ENCODE data around the gene GNPNAT1. TPM values are rescaled to one million over a fixed set of nuclear protein-coding genes. Genes with fewer than 3 reads are reported as not detected.

Gene GNPNAT1
- total RNA-seq, 1 donor: 35.5 TPM

- no peaks in the 10 kb centered on the region for H4K20me1 ChIP-seq (ENCODE audit: insufficient read depth, low read length)
- H3K4me1 ChIP-seq (ENCODE audit: insufficient read depth, low read length): no peaks in the 10 kb centered on the region
- no peak overlapping the region for H3K4me3 ChIP-seq (ENCODE audit: insufficient read depth, low read length)
- no peak overlapping the region for H3K4me2 ChIP-seq (ENCODE audit: insufficient read depth, low read length)
- H3K27me3 ChIP-seq (ENCODE audit: insufficient read depth, low read length): no peaks in the 10 kb centered on the region
- H2AFZ ChIP-seq (ENCODE audit: low read length): no peak overlapping the region
- peaks cover 47% of the 10 kb centered on the region for H3K36me3 ChIP-seq (ENCODE audit: insufficient read depth, low read length)
- peaks cover 52% of the 10 kb centered on the region for H3K79me2 ChIP-seq (ENCODE audit: insufficient read depth, low read length)
- no peaks in the 10 kb centered on the region for H3K9me3 ChIP-seq (ENCODE audit: low read depth, low read length)
- TF ChIP-seq CTCF (IDR thresholded peaks at IDR 0.05; ENCODE audit: extremely low read depth, low read depth, low read length): no peak
- H3K27ac ChIP-seq (ENCODE audit: low read depth, low read length): no peak overlapping the region
- no peak for DNase-seq (ENCODE audit: insufficient read length, low spot score, missing footprints)
Measured at GRCh38 chr14:52783206-52783605, 8.2 kb downstream of the GNPNAT1 start.

DNA sequence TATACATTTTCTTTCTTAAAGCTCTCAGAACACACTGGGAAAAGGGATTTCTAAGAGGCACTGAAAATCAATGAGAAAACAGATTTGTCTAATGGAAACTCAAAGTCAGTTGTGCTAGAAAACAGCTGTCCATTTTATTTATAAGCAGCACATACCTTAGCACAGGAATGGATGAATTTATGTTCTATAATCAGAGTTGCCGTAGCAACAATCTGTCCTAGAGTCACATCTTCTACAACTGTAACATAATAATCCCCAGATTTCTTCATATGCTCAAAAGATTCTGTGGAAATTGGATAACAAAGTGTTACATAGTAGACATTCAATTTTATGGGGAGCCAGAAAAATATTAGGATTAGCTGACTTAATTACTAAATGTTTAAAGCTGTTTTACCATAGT, 9.8 kb downstream of the GNPNAT1 start:
- Histone ChIP-seq H3K27me3 (ENCODE audit: insufficient read depth, low read length) (no peaks in the 10 kb centered on the region), H3K27ac (ENCODE audit: low read depth, low read length) (peak overlapping the region; percentile 5), H3K4me2 (ENCODE audit: insufficient read depth, low read length) (no peak overlapping the region), H2AFZ (ENCODE audit: low read length) (no peak overlapping the region), H3K4me1 (ENCODE audit: insufficient read depth, low read length) (no peaks in the 10 kb centered on the region), H3K4me3 (ENCODE audit: insufficient read depth, low read length) (no peak overlapping the region), H3K36me3 (ENCODE audit: insufficient read depth, low read length) (peaks cover 52% of the 10 kb centered on the region), H3K79me2 (ENCODE audit: insufficient read depth, low read length) (peaks cover 36% of the 10 kb centered on the region), H3K9me3 (ENCODE audit: low read depth, low read length) (no peaks in the 10 kb centered on the region), H4K20me1 (ENCODE audit: insufficient read depth, low read length) (no peaks in the 10 kb centered on the region)
- DNase-seq (ENCODE audit: insufficient read length, low spot score, missing footprints): no peak
- TF ChIP-seq CTCF (IDR thresholded peaks at IDR 0.05; ENCODE audit: extremely low read depth, low read depth, low read length): no peak

- peak; percentile 6 for DNase-seq (ENCODE audit: insufficient read length, low spot score, missing footprints)
- Histone ChIP-seq H3K4me3 (ENCODE audit: insufficient read depth, low read length) (no peak overlapping the region), H4K20me1 (ENCODE audit: insufficient read depth, low read length) (no peaks in the 10 kb centered on the region), H3K4me2 (ENCODE audit: insufficient read depth, low read length) (no peak overlapping the region), H2AFZ (ENCODE audit: low read length) (no peak overlapping the region), H3K27me3 (ENCODE audit: insufficient read depth, low read length) (no peaks in the 10 kb centered on the region), H3K36me3 (ENCODE audit: insufficient read depth, low read length) (peaks cover 60% of the 10 kb centered on the region), H3K27ac (ENCODE audit: low read depth, low read length) (no peak overlapping the region), H3K9me3 (ENCODE audit: low read depth, low read length) (no peaks in the 10 kb centered on the region), H3K4me1 (ENCODE audit: insufficient read depth, low read length) (no peaks in the 10 kb centered on the region), H3K79me2 (ENCODE audit: insufficient read depth, low read length) (peaks cover 29% of the 10 kb centered on the region)
- no peak for TF ChIP-seq CTCF (IDR thresholded peaks at IDR 0.05; ENCODE audit: extremely low read depth, low read depth, low read length)
Measured at GRCh38 chr14:52780893-52781292, 10.5 kb downstream of the GNPNAT1 start.

DNA sequence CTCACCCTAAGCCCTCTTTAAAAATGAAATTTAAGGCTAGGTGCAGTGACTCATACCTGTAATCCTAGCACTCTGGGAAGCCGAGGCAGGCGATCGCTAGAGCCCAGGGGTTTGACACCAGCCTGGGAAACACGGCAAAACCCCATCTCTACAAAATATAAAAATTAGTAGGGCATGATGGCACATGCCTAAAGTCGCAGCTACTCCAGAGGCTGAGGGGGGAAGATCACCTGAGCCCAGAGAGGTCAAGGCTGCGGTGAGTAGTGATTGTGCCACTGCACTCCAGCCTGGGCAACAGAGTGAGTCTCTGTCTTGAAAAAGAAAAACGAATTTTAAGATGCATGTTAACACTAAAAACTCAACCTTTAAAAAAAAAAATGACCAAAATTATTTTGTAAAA, 12.7 kb downstream of the GNPNAT1 start:
- Histone ChIP-seq H3K27me3 (ENCODE audit: insufficient read depth, low read length) (no peaks in the 10 kb centered on the region), H4K20me1 (ENCODE audit: insufficient read depth, low read length) (no peaks in the 10 kb centered on the region), H3K4me3 (ENCODE audit: insufficient read depth, low read length) (no peak overlapping the region), H3K27ac (ENCODE audit: low read depth, low read length) (no peak overlapping the region), H3K9me3 (ENCODE audit: low read depth, low read length) (no peaks in the 10 kb centered on the region), H3K36me3 (ENCODE audit: insufficient read depth, low read length) (peaks cover 68% of the 10 kb centered on the region), H2AFZ (ENCODE audit: low read length) (no peak overlapping the region), H3K79me2 (ENCODE audit: insufficient read depth, low read length) (peaks cover 10% of the 10 kb centered on the region), H3K4me1 (ENCODE audit: insufficient read depth, low read length) (no peaks in the 10 kb centered on the region), H3K4me2 (ENCODE audit: insufficient read depth, low read length) (no peak overlapping the region)
- no peak for TF ChIP-seq CTCF (IDR thresholded peaks at IDR 0.05; ENCODE audit: extremely low read depth, low read depth, low read length)
- no peak for DNase-seq (ENCODE audit: insufficient read length, low spot score, missing footprints)

Measured in osteoblast (primary cell).